ENCODE results near the gene RASD1. TPM values are rescaled to one million over a fixed set of nuclear protein-coding genes. Genes with fewer than 3 reads are reported as not detected.

RASD1 gene
- polyA plus RNA-seq, 1 of the 3 experiments (the other 2 are of a cell fraction), result 0.43 TPM

- Histone ChIP-seq H3K4me3 (ENCODE audit: low read depth in 2 of 2, low read length in 1 of 2) (no peak overlapping the region), H3K27ac (ENCODE audit: low read depth in 2 of 2, low read length in 1 of 2) (no peak overlapping the region), H3K4me2 (no peak overlapping the region), H2AFZ (ENCODE audit: low read depth) (no peak overlapping the region), H3K9me3 (no peaks in the 10 kb centered on the region), H3F3A (replicated peaks; ENCODE audit: insufficient read depth) (no peaks in the 10 kb centered on the region), H3K79me2 (ENCODE audit: insufficient read depth) (peaks cover 75% of the 10 kb centered on the region), H3K27me3 (ENCODE audit: insufficient read depth) (no peaks in the 10 kb centered on the region), H3K4me1 (ENCODE audit: control insufficient read depth in 1 of 2, insufficient read depth in 2 of 2, low read depth in 1 of 2, low read length in 1 of 2) (peaks cover 7 to 10% of the 10 kb centered on the region in 2 experiments; a peak in 3 of 4 replicates), H3K9me2 (no peaks in the 10 kb centered on the region), H3K36me3 (replicated peaks in 1 of 2; ENCODE audit: control insufficient read depth in 1 of 2, insufficient read depth in 2 of 2, low read length in 1 of 2) (peaks cover 2 to 9% of the 10 kb centered on the region in 2 experiments), H4K20me1 (ENCODE audit: insufficient read depth) (peaks cover 4% of the 10 kb centered on the region; the same call in 1 of the 2 replicates), H3K9ac (no peak overlapping the region)
- CTCF ChIA-PET, result interaction anchor here (1.3 kb wide), 1 partner anchor 18 kb away, joined by 3 read pairs; no protein-coding TSS in a partner anchor
- 100% methylated on average over 3 of the region's 3 CpGs for WGBS (ENCODE audit: low lambda C conversion rate)
- POLR2A ChIA-PET, result no interaction called here
- no peak for DNase-seq
- TF ChIP-seq SIN3A (IDR thresholded peaks at IDR 0.05; ENCODE audit: borderline replicate concordance, low read depth, low read length) (no peak), MAX (IDR thresholded peaks at IDR 0.05; ENCODE audit: low read depth) (no peak), RAD21 (IDR thresholded peaks at IDR 0.05; ENCODE audit: low read length) (no peak), SMC3 (IDR thresholded peaks at IDR 0.05; ENCODE audit: low read depth, low read length) (no peak), TEAD4 (IDR thresholded peaks at IDR 0.05; ENCODE audit: borderline replicate concordance, insufficient read depth) (no peak), TAF1 (IDR thresholded peaks at IDR 0.05; ENCODE audit: borderline replicate concordance, low read depth, low read length) (no peak), PBX3 (IDR thresholded peaks at IDR 0.05) (no peak), ZBTB33 (IDR thresholded peaks at IDR 0.05; ENCODE audit: borderline replicate concordance, low read depth) (no peak), NFIC (IDR thresholded peaks at IDR 0.05; ENCODE audit: borderline replicate concordance) (no peak), CTCF (IDR thresholded peaks at IDR 0.05) (no peak), RCOR1 (IDR thresholded peaks at IDR 0.05; ENCODE audit: low read length) (no peak)
Observed at GRCh38 chr17:17479209-17479608, 17.0 kb downstream of the RASD1 start.

Measured in SK-N-SH (cell line).